CD4-positive, alpha-beta T cell (primary cell): ENCODE data around the gene TTYH2. TPM values are rescaled to one million over a fixed set of nuclear protein-coding genes. Genes with fewer than 3 reads are reported as not detected.

Experiments
- ATAC-seq: fragments of 200-7000 bp; cut with Tn5 transposase; one replicate; pipeline ENCODE4 v1.10.0; 2022; ENCODE audit warnings: mild to moderate bottlenecking; ENCODE audit not compliant: poor library complexity
- CTCF ChIA-PET: fragments of 350-600 bp; sonication (Branson Sonifier 250); formaldehyde crosslinking; loops from one replicate; lab custom pipeline; 2021; ENCODE audit warnings: antibody characterized with exemption, inconsistent platforms; lab: Charles Lee
- POLR2A ChIA-PET: fragments of 350-600 bp; sonication (Branson Sonifier 250); formaldehyde crosslinking; loops from one replicate; lab custom pipeline; 2021; ENCODE audit warnings: antibody characterized with exemption, inconsistent platforms; lab: Charles Lee
- DNase-seq, 14 experiments: peaks; one replicate each; pipeline ENCODE4 v3.0.0-alpha.2; 2013 to 2020; ENCODE audit warnings: mixed read lengths in 2 of 14
- H3K27ac ChIP-seq, 2 donors: one replicate each; pipeline versions ENCODE4 v1.5.1 to v1.7.0; 2013; ENCODE audit warnings: low read length in 2 of 2, low read depth in 1 of 2, mild to moderate bottlenecking in 1 of 2
- H3K27me3 ChIP-seq, 2 experiments: 1 replicate in 1 of 2; 2 replicates in 1 of 2; pipeline versions ENCODE4 v1.6.1 to v1.7.0; 2013; ENCODE audit warnings: low read length in 2 of 2, control low read depth in 1 of 2, mild to moderate bottlenecking in 1 of 2, moderate library complexity in 1 of 2; ENCODE audit not compliant: insufficient read depth in 2 of 2, control insufficient read depth in 1 of 2
- H3K36me3 ChIP-seq: one replicate; pipeline ENCODE4 v1.6.1; 2013; ENCODE audit warnings: low read length, control low read depth; ENCODE audit not compliant: insufficient read depth
- H3K4me1 ChIP-seq: one replicate; pipeline ENCODE4 v1.6.1; 2013; ENCODE audit warnings: low read length, control low read depth; ENCODE audit not compliant: insufficient read depth
- H3K4me3 ChIP-seq: one replicate; pipeline ENCODE4 v1.5.1; 2013; ENCODE audit warnings: mild to moderate bottlenecking, low read length, moderate library complexity
- H3K9me3 ChIP-seq, 2 experiments: 1 replicate in 1 of 2; 2 replicates in 1 of 2; pipeline versions ENCODE4 v1.6.1 to v1.7.0; 2013; ENCODE audit warnings: low read length in 2 of 2, mild to moderate bottlenecking in 2 of 2, control low read depth in 1 of 2, moderate library complexity in 1 of 2; ENCODE audit not compliant: control insufficient read depth in 1 of 2, insufficient read depth in 1 of 2
- H3K27ac Mint-ChIP-seq: one replicate; pipeline ENCODE4 v1.8.0; 2020; ENCODE audit warnings: mixed read lengths
- H3K27me3 Mint-ChIP-seq: one replicate; pipeline ENCODE4 v1.8.0; 2021; ENCODE audit warnings: mixed read lengths
- H3K36me3 Mint-ChIP-seq: one replicate; pipeline ENCODE4 v1.8.0; 2021; ENCODE audit warnings: low read depth, mixed read lengths
- H3K4me1 Mint-ChIP-seq: one replicate; pipeline ENCODE4 v1.8.0; 2021; ENCODE audit warnings: low read depth, mixed read lengths
- H3K4me3 Mint-ChIP-seq: one replicate; pipeline ENCODE4 v1.8.0; 2020; ENCODE audit warnings: mild to moderate bottlenecking, mixed read lengths
- H3K9me3 Mint-ChIP-seq: one replicate; pipeline ENCODE4 v1.8.0; 2020; ENCODE audit warnings: mixed read lengths
- intact Hi-C, 2 experiments: fragments of 100-400 bp; cut with DNase I in 1 of 2; cut with micrococcal nuclease in 1 of 2; formaldehyde crosslinking; loops; one replicate each; pipeline versions ENCODE4 v1.15.1 to v1.9.0; 2023 to 2025; cut with DNase I, micrococcal nuclease
- total RNA-seq, 174 experiments: library from RNA in 2 of 174; stranded (reverse) in 2 of 174; gene quantifications; one replicate each; pipeline ENCODE4 v1.2.3 and lab custom pipeline; 2021 to 2026
- TF ChIP-seq, protein P1 (sequence below): fragments of 200-600 bp; IDR thresholded peaks from one replicate; pipeline ENCODE4 v1.8.0; 2022; ENCODE audit warnings: antibody characterized with exemption, mild to moderate bottlenecking

The TTYH2 gene
- total RNA-seq, 2 experiments from 2014 or later, result 4.4 to 5.4 TPM

DNA sequence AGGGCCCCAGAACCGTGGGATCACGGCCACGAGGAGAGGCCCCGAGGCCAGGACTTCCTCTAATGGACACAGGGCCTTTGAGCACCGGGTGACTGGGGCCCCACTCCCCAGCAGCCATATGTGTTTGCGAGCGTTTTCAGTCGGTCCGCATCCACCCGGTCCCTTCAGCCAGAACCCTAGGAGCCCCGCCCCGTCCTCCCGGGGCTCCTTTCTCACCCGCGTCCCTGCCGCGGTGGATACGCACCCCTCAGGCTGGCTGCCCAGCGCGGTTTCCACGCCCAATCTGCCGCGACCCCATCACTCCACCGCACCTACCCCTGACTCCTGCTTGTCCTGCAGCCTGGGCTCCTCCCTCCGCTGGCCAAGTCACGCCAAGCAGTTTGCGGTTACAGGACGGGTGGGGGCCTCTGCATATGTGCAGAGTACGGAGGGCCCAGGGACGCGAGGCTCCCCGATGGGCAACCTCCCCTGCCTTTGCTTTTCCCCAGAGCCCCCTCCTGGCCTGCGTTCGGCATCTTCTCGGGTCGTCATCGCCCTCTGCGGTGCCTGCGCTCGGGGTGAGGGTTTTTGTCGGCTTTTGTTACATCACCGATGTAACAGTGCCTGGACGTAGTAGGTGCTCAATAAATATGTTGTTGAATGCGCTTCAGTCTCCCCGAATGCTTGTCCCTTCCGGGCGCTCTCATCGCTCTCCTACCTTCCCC, 1.0 kb upstream of the TTYH2 start:
- ATAC-seq (peak; percentile 6), DNase-seq (peak in 5 of 14 experiments; percentile 9 to 65 (median 36))

DNA sequence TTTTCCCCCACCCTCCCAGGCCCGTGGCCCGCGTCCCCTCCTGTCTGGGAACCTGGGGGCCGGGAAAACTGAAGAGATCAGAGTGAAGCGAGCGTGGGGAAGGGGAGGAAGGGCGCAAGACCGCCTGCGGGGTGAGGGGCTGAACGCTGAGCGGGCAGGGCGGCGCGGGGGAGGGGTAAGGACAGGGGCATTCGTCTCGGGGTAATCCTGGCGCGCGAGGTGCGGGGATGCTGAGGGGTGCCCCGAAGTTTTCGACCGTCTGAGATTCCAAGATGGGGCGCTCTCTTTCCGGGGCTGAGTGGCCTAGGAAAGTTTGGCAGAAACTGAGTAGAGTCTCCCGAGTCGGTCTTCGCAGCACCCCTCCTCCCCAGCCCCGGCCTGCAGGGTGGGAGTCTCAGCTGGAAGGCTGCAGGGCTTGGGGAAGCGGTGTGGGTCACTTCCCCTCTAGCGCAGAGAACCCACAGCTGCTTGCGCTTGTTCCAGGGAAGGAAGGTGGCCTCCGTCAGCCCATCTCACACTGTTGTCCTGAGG, 555 bp downstream of the TTYH2 start:
- peaks cover 65% of the 10 kb centered on the region for H3K4me1 ChIP-seq
- CTCF ChIA-PET, result interaction anchor here (1.4 to 2.5 kb wide), 2 partner anchors 10 to 14 kb away, joined by 14 to 16 read pairs; partner anchors contain the start of gene RPL38
- H3K27ac ChIP-seq, result no peak overlapping the region
- intact Hi-C loops, result loop anchor here (5.0 kb wide), 2 partner anchors 68 to 153 kb away; partner anchors contain the start of gene GPR142 (in 1 of the 2)
- peaks cover 46% of the 10 kb centered on the region for H3K4me1 Mint-ChIP-seq
- POLR2A ChIA-PET, result interaction anchor here (0.9 to 2.7 kb wide), 9 partner anchors 10 to 155 kb away, joined by 3 to 28 read pairs (median 8); partner anchors contain the start of genes DNAI2 and RPL38
- peak overlapping the region; percentile 89 for H3K4me3 Mint-ChIP-seq
- peaks cover 38% of the 10 kb centered on the region for H3K36me3 ChIP-seq
- peak overlapping the region; percentile 74 for H3K27ac Mint-ChIP-seq
- no peaks in the 10 kb centered on the region for H3K9me3 ChIP-seq
- peak in 4 of 14 experiments; percentile 20 to 42 (median 38) for DNase-seq
- TF ChIP-seq, protein P1, sequence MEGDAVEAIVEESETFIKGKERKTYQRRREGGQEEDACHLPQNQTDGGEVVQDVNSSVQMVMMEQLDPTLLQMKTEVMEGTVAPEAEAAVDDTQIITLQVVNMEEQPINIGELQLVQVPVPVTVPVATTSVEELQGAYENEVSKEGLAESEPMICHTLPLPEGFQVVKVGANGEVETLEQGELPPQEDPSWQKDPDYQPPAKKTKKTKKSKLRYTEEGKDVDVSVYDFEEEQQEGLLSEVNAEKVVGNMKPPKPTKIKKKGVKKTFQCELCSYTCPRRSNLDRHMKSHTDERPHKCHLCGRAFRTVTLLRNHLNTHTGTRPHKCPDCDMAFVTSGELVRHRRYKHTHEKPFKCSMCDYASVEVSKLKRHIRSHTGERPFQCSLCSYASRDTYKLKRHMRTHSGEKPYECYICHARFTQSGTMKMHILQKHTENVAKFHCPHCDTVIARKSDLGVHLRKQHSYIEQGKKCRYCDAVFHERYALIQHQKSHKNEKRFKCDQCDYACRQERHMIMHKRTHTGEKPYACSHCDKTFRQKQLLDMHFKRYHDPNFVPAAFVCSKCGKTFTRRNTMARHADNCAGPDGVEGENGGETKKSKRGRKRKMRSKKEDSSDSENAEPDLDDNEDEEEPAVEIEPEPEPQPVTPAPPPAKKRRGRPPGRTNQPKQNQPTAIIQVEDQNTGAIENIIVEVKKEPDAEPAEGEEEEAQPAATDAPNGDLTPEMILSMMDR, result no peak
- H3K27me3 Mint-ChIP-seq, result no peaks in the 10 kb centered on the region
- no peaks in the 10 kb centered on the region for H3K9me3 Mint-ChIP-seq
- H3K4me3 ChIP-seq, result peak overlapping the region; percentile 64
- ATAC-seq, result no peak
- peaks cover 36% of the 10 kb centered on the region for H3K36me3 Mint-ChIP-seq
- no peaks in the 10 kb centered on the region for H3K27me3 ChIP-seq

More for the DNA sequence above, 1.0 kb upstream of the TTYH2 start:
- no peaks in the 10 kb centered on the region for H3K27me3 ChIP-seq
- peaks cover 75% of the 10 kb centered on the region for H3K4me1 ChIP-seq
- peak overlapping the region; percentile 74 for H3K27ac Mint-ChIP-seq
- TF ChIP-seq, protein P1, result no peak
- H3K4me3 ChIP-seq, result peak overlapping the region; percentile 64
- H3K9me3 Mint-ChIP-seq, result no peaks in the 10 kb centered on the region
- ChIA-PET CTCF (interaction anchor here (1.2 to 2.5 kb wide), 4 partner anchors 8 to 245 kb away, joined by 3 to 16 read pairs (median 8); partner anchors contain the start of gene RPL38), POLR2A (interaction anchor here (0.9 to 2.7 kb wide), 12 partner anchors 8 to 621 kb away, joined by 3 to 28 read pairs (median 5); partner anchors contain the start of genes BTBD17, DNAI2 and RPL38)
- H3K36me3 Mint-ChIP-seq, result peaks cover 49% of the 10 kb centered on the region
- peak overlapping the region; percentile 18 to 30 for H3K27ac ChIP-seq
- H3K4me3 Mint-ChIP-seq, result peak overlapping the region; percentile 89
- H3K9me3 ChIP-seq, result no peaks in the 10 kb centered on the region
- H3K27me3 Mint-ChIP-seq, result no peaks in the 10 kb centered on the region
- peaks cover 48% of the 10 kb centered on the region for H3K36me3 ChIP-seq
- peaks cover 54% of the 10 kb centered on the region for H3K4me1 Mint-ChIP-seq
- intact Hi-C loops, result loop anchor here (5.0 kb wide), 2 partner anchors 70 to 155 kb away; partner anchors contain the start of gene GPR142 (in 1 of the 2)

DNA sequence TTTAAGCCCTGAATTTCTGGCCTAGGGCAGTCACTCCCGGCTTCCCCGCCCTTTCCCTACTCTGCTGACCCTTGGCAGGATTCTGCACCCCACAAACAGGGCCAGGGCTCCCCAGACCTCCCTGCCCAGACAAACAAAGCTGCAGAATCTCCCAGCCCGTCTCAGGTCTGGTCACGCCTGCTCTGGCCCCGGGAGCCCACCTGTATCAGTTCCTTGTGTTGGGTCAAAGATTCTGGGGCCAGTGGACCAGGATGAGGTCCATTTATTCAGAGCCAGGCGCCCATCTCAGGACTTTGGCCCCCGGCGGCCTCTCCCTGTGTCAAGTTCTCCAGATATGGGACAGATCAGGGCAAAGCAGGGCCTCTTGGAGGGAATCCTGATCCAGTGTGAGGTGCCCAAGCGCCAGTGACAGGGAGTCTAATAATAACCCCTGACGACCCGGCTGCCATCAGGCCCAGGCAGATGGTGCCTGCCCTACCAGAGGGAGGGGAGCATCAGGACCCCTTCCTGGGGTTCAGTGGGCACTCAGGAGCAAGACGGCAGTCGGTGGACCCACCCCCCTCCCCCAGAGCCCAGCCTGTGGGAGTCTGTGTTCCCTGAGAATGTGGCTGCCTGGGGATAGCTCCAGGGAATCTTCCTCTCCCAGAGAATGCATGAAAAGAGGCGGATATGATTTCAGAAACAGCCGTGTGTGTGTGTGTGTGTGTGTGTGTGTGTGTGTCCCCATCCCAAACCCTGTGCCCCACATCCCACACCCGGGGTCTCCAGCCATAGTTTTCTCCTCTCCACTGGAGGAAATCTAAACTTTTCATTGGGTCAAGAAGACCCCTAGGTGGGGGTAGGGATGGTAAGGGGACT, 1.3 kb downstream of the TTYH2 start:
- no peaks in the 10 kb centered on the region for H3K9me3 Mint-ChIP-seq
- no peak overlapping the region for H3K27ac ChIP-seq
- H3K4me3 ChIP-seq, result peak overlapping the region; percentile 64
- ChIA-PET CTCF (interaction anchor here (2.5 kb wide), 1 partner anchor 11 kb away, joined by 16 read pairs; the partner anchor contains the start of gene RPL38), POLR2A (interaction anchor here (0.9 to 2.7 kb wide), 2 partner anchors 12 to 66 kb away, joined by 3 to 28 read pairs; no protein-coding TSS in a partner anchor)
- H3K36me3 ChIP-seq, result peaks cover 30% of the 10 kb centered on the region
- no peaks in the 10 kb centered on the region for H3K27me3 ChIP-seq
- no peaks in the 10 kb centered on the region for H3K9me3 ChIP-seq
- H3K4me1 ChIP-seq, result peaks cover 64% of the 10 kb centered on the region
- H3K36me3 Mint-ChIP-seq, result peaks cover 28% of the 10 kb centered on the region
- peak overlapping the region; percentile 74 for H3K27ac Mint-ChIP-seq
- H3K4me1 Mint-ChIP-seq, result peaks cover 42% of the 10 kb centered on the region
- ATAC-seq (no peak), DNase-seq (no peak)
- intact Hi-C loops, result loop anchor here (5.0 kb wide), 2 partner anchors 68 to 153 kb away; partner anchors contain the start of gene GPR142 (in 1 of the 2)
- TF ChIP-seq, protein P1, result no peak
- peak overlapping the region; percentile 89 for H3K4me3 Mint-ChIP-seq
- H3K27me3 Mint-ChIP-seq, result no peaks in the 10 kb centered on the region
